Cortex of kidney (tissue), 1 donor: ENCODE results near the gene RETREG1.
"Not testable (repeated sequence)": the region's sequence is repeated elsewhere in the genome, so short reads cannot be mapped to it uniquely, and the experiment has no call there.

ENCODE experiments used
- DNase-seq: peaks from one replicate; lab custom pipeline; 2025; lab: John Stamatoyannopoulos, UW

Gene RETREG1

DNA sequence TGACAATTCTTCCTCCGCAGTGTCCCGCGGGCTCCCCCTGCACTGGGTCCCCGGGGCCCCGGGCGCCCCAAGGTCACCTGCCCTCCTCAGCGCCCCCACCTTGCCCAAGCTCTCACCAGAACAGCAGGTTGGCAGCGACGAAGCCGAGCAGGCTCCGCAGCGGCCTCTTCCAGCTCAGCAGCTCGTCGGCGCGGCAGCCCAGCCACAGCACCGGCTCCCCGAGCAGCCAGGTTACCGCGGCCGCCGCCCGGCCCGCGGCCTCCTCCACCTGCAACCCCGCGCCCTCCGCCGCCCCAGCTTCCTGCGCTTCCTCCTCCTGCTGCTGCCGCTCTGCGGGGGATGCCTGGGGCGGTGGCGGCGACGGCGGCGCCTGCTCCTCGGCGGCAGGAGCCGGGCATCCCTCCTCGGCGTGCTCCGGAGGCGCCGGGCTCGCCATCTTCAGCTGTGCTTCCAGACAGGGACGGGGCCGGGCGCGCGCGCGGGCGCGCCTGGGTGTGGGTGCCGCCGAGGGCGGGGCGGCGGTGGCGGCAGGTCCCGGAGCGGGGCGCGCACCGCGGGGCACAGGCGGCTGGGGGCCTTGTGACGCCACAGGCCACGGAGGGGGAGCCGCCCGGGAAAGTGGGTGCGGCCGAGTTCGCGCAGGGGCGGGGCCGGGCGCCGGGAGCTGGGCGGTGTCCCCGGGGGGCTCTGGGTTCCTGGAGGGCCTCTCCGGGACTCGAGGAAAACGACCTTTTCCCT, at the start of gene RETREG1:
Gene RETREG1 (minus strand): TSS at position 462 of the 738 bp plus-strand sequence. CDS start 26 bp downstream, at position 436.
- no peak for DNase-seq

GRCh38 chr5:16666130-16666882, 49.5 kb upstream of the RETREG1 start:
- DNase-seq = no peak

GRCh38 chr5:16665601-16666000, 48.8 kb upstream of the RETREG1 start:
- no peak for DNase-seq

DNA sequence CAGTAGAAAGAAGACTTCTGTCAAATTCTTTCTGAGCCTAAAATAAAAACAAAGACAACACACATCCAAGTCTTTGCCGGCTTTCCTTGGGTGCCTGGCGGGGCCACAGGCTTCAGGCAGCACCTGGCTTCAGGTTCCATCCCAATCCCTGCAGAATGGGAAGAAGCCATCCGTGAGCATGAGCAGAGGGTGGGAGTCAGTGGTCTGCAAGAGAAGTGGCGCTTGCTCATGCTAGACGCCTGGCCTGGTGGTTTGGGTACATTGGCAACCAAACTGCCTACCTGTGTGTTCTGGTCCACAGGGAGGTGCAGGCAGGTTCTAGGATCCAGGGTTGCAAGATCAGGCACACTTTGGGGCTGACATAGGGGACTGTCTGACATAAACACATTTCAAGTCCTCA, 47.6 kb upstream of the RETREG1 start:
- DNase-seq = no peak

GRCh38 chr5:16663840-16664239, 47.0 kb upstream of the RETREG1 start:
- DNase-seq = no peak

DNA sequence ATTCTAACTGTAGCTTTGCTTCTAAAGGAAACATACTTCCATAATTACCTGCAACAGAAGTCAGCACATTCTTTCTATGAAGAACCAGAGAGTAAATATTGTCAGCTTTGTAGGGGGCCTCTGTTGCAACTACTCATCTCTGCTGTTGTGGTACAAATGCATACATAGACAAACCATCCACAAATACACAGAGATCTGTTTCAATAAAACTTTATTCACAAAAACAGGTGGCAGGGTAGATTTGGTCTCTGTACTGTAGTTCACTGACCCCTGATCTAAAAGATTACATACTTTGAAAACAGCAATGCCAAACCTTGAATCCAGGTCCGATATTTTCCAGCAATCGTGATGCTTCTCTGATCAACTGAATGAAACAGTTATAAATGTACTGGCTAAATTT, 44.9 kb upstream of the RETREG1 start:
- no peak for DNase-seq

DNA sequence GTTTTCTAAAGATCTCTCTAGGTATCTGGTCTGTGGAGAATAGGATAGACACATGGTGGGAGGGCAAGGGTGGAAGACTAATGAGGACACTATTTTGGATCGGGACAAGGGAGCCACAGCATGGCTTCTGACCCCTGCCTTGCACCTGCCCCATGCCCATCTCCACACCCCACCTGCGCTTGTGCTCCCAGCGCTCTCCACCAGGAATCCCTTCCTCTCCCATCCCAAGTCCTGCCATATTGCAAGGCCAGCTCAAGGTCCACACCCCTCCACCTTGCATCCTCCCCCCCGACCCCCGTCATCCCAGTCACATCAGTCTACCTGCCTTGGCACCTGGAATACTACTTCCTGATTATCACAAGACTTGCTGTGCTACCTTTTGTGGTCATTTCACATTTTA, 44.2 kb upstream of the RETREG1 start:
- no peak for DNase-seq

DNA sequence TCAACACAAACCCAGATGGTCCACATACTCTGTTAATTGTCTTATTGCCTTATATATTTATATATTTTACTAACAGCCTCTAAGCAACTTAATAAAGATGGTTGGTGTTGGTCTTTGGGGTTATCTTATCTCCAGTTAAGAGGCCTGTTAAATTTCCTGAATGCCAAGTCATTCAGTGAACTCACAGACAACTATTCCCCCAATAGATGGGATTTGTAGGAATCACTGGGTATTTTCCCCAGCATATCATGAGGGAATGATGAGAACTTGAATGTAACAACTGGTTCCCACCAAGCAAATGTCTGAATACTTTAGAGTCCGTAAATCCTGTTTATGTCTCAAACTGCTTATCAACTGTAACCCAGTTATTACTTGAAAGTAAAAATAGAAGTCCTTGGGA, 42.7 kb upstream of the RETREG1 start:
- no peak for DNase-seq

GRCh38 chr5:16656561-16657191, 39.9 kb upstream of the RETREG1 start:
- no peak for DNase-seq

- DNase-seq = no peak
Observed at GRCh38 chr5:16654647-16655334, 38.0 kb upstream of the RETREG1 start.

DNA sequence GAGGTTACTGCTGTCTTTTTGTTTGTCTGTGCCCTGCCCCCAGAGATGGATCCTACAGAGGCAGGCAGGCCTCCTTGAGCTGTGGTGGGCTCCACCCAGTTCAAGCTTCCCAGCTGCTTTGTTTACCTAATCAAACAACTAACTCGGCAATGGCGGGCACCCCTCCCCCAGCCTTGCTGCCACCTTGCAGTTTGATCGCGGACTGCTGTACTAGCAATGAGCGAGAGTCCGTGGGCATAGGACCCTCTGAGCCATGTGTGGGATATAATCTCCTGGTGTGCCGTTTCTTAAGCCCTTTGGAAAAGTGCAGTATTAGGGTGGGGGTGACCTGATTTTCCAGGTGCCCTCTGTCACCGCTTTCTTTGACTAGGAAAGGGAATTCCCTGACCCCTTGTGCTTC, 31.9 kb upstream of the RETREG1 start:
- not testable (repeated sequence) for DNase-seq

DNA sequence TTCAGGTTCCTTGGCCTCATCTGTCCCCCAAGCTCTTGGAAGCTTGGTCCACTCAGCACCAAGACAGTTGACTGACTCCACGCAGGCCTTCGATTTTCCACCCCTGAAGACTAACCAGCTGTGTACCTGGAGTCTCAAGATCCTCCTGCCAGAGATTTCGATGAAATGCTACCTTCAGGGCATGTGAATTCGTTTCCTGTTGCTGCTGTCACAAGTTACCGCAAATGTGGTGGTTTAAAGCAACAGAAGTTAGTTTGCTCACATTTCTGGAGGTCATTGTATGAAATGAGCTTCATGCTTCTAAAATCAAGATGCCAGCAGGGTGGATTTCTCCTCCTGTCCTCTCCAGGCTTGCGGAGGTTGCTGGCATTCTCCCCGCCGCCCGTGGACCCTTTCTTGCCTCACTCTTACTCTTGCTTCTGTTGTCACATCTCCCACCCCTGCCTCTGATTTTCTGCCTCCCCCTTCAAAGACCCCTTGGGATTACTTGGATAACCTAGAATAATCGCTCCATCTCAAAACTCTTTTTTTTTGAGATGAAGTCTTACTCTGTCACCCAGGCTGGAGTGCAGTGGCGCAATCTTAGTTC, 27.6 kb upstream of the RETREG1 start:
- DNase-seq = no peak

- DNase-seq = no peak
Observed at GRCh38 chr5:16642867-16643266, 26.1 kb upstream of the RETREG1 start.

- DNase-seq = no peak
Observed at GRCh38 chr5:16639206-16639605, 22.4 kb upstream of the RETREG1 start.

DNA sequence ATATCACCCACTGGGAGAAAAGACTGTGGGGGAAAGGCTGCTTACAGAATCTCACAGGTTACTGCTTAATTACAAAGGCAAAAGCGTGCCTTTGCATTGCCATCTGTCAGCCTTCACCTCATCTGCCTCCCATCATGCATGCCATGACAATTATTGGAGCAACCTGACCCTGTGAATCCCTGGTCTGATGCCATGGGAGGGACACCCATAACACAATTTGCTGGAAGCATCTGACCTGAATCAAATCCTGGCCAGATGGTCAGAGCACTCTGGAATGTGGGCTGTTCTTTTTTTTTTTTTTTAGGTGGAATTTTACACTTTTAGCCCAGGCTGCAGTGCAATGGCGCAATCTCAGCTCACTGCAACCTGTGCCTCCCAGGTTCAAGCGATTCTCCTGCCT, 11.6 kb upstream of the RETREG1 start:
- no peak for DNase-seq

DNA sequence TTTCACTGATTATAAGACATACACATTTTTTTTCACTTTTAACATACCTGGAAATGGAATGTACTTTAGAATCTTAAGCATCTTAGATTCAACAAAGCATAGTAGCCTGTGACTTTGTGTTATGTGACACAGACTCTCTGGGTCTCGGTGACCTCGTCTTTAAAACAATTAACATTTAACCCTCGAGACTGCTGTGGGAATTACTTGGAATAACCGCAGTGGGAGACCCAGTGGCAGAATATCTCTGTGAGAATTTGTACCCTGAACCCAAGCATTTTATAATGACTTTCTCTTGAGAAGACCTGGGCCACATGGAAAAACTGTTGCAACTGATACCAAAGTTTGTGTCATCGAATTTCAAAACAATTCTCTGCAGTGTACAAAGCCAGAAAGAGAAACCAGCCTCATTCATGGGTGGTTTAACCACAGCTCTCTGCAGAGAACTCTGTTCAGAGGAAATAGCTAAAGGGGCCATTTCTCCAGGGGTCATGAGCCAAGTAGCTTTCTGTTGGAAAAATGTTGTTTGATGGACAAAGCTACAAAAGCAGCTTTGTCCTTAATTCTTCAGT, 10.0 kb upstream of the RETREG1 start:
- no peak for DNase-seq

DNA sequence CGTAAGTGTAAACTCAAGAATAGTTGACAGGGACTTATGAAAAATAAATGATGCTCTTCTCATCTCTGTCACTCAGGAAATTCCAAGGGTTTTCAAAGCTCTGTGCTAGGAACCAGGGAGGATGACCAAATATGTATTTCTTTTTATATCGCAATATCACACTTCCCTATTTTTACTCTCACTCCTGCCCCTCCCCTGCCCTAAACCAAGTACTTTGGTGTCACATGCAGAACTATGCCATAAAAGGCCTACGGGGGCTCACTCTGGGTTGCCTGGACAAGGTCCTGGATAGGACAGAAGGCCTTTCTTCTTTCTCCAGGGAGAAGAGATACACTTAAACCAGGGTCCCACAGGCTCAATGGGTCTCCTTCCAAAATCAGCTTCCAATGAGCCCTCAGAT, 8.3 kb upstream of the RETREG1 start:
- no peak for DNase-seq

DNA sequence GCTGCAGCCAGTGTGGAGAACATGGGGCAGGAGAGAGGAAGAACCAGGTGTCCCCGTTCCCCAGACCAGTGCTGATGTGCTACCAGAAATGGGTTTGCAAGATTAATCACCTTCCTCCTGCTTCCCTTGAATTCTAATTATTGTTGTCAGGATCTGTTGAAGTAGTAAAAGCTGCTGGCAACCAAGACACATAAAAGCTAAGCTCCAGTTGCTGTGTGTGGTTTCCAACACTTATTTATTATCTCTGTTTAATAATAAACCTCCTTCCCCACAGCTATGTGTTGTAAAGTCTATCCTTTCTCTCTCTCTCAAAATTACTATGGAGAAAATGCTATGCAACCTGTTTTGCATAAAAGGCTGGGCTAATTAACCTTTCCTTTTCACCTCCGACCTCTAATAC, 2.3 kb upstream of the RETREG1 start:
- no peak for DNase-seq

GRCh38 chr5:16618138-16618897, 1.5 kb upstream of the RETREG1 start:
- no peak for DNase-seq

DNA sequence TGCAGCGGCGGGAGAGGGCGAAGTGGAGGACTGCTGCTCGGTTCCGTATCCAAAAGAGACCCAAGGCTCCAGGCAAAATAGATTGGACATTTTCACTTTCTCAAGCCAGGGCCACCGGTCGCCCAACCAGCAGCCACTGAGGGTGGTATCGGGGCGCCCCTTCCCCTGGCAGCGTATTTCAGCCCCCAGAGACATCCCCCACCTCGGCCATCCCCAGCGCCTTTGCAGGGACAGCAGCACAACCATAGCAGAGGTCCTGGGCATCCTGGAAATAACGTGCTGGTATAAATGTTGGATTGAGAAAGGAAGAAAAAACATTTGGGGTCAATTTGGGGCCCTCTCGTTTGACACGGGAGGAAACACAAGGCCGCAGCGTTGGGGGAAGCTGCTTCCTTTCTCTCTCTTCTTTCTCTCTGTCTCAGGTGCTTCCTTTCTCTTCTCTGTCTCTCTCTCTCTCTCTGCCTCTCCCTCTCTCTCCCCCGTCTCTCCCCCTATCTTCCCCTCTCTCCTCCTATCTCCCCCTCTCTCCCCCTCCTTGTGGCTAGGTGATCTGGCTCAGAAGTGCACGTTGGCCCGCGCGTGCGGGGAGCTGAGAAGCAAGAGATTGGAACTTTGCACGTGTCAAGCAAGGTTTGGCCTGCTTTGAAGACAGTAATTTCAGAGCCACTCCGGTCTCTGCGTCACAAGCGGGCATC, 624 bp upstream of the RETREG1 start:
- DNase-seq = no peak
